HepG2 (cell line): ENCODE results near the gene KIF15. TPM values are rescaled to one million over a fixed set of nuclear protein-coding genes. Genes with fewer than 3 reads are reported as not detected.

Source experiments
- AKNA ChIP-seq: sonication (generic); formaldehyde crosslinking; IDR thresholded peaks from 2 replicates; pipeline ENCODE4 v1.4.0; 2020; ENCODE audit warnings: missing genetic modification reagents, borderline replicate concordance
- ATF7 ChIP-seq, 2 experiments: fragments of 450-650 bp in 1 of 2; sonication (generic) in 1 of 2; formaldehyde crosslinking in 1 of 2; IDR thresholded peaks; 2 replicates each; pipeline versions ENCODE4 v1.4.0 to v1.6.1; 2016 to 2020; ENCODE audit warnings: antibody characterized with exemption in 1 of 2, mild to moderate bottlenecking in 1 of 2, missing genetic modification reagents in 1 of 2
- GTF3A ChIP-seq: sonication (generic); formaldehyde crosslinking; conservative IDR thresholded peaks from 2 replicates; pipeline ENCODE4 v1.4.0; 2020; ENCODE audit warnings: mild to moderate bottlenecking, missing genetic modification reagents
- IRF1 ChIP-seq: sonication (generic); formaldehyde crosslinking; IDR thresholded peaks from 2 replicates; pipeline ENCODE4 v1.4.0; 2020; ENCODE audit warnings: low read depth, mild to moderate bottlenecking, missing genetic modification reagents
- IRF9 ChIP-seq: sonication (generic); formaldehyde crosslinking; IDR thresholded peaks from 2 replicates; pipeline ENCODE4 v1.8.0; 2022; ENCODE audit warnings: missing genetic modification reagents, mild to moderate bottlenecking, borderline replicate concordance
- KAT2B ChIP-seq: fragments of 150-350 bp; IDR thresholded peaks from 2 replicates; pipeline ENCODE4 v1.6.1; 2014; ENCODE audit warnings: low read depth, low read length, borderline replicate concordance
- KDM2A ChIP-seq: sonication (generic); formaldehyde crosslinking; IDR thresholded peaks from 2 replicates; pipeline ENCODE4 v1.4.0; 2020; ENCODE audit warnings: low read depth, missing genetic modification reagents, borderline replicate concordance
- MYC ChIP-seq: sonication (generic); formaldehyde crosslinking; IDR thresholded peaks from 2 replicates; pipeline ENCODE4 v1.9.0; 2021; ENCODE audit warnings: missing genetic modification reagents, borderline replicate concordance
- NONO ChIP-seq, 2 experiments: fragments of 450-650 bp in 1 of 2; sonication (generic) in 1 of 2; formaldehyde crosslinking in 1 of 2; IDR thresholded peaks in 1 of 2; conservative IDR thresholded peaks in 1 of 2; 2 replicates each; pipeline versions ENCODE4 v1.6.1 to v1.8.0; 2017 to 2022; ENCODE audit warnings: mild to moderate bottlenecking in 1 of 2, missing genetic modification reagents in 1 of 2, moderate library complexity in 1 of 2
- PAXIP1 ChIP-seq: sonication (generic); formaldehyde crosslinking; conservative IDR thresholded peaks from 2 replicates; pipeline ENCODE4 v1.4.0; 2020; ENCODE audit warnings: mild to moderate bottlenecking, missing genetic modification reagents, moderate library complexity
- SIN3A ChIP-seq: IDR thresholded peaks from 2 replicates; pipeline ENCODE4 v1.6.1; 2011; ENCODE audit warnings: low read depth, mild to moderate bottlenecking, control low read depth, low read length, borderline replicate concordance
- ZBTB3 ChIP-seq: sonication (generic); formaldehyde crosslinking; IDR thresholded peaks from 2 replicates; pipeline ENCODE4 v1.4.0; 2020; ENCODE audit warnings: low read depth, mild to moderate bottlenecking, moderate library complexity, missing genetic modification reagents, borderline replicate concordance
- ZNF335 ChIP-seq: sonication (generic); formaldehyde crosslinking; IDR thresholded peaks from 2 replicates; pipeline ENCODE4 v1.4.0; 2020; ENCODE audit warnings: missing genetic modification reagents
- ZNF629 ChIP-seq: sonication (generic); formaldehyde crosslinking; conservative IDR thresholded peaks from 2 replicates; pipeline ENCODE4 v1.5.0; 2020; ENCODE audit warnings: missing genetic modification reagents
- ZNF670 ChIP-seq: sonication (generic); formaldehyde crosslinking; IDR thresholded peaks from 2 replicates; pipeline ENCODE4 v1.8.0; 2022; ENCODE audit warnings: mild to moderate bottlenecking, missing genetic modification reagents, borderline replicate concordance
- ZSCAN25 ChIP-seq: sonication (generic); formaldehyde crosslinking; IDR thresholded peaks from 2 replicates; pipeline ENCODE4 v1.8.0; 2022; ENCODE audit warnings: mild to moderate bottlenecking, missing genetic modification reagents
- polyA plus RNA-seq, 8 experiments: library from polyadenylated mRNA; depleted of rRNA in 3 of 8; stranded (reverse) in 7 of 8; unstranded in 1 of 8; fragments of >200 nt; fragmentation: Illumina TruSeq in 4 of 8; extraction: Trizol in 4 of 8; gene quantifications; 2 replicates each; pipeline versions ENCODE4 v1.2.1 to v1.2.3, GENCODE V29; 2011 to 2016; ENCODE audit warnings: low read depth in 4 of 8, missing spikeins in 1 of 8, mixed read lengths in 1 of 8; ENCODE audit not compliant: insufficient read depth in 1 of 8
- total RNA-seq, 5 experiments: library from RNA; depleted of rRNA; stranded (reverse); fragments of >200 nt; fragmentation: Illumina TruSeq; extraction: Trizol; gene quantifications; 2 replicates each; pipeline ENCODE4 v1.2.3, GENCODE V29; 2016; ENCODE audit warnings: low read depth in 1 of 5

The KIF15 gene
- total and polyA plus RNA-seq, 2 of the 13 experiments (the other 11 are each of a cell fraction or from before 2014, with no cell fraction given) = 4.8 to 33.8 TPM

- TF ChIP-seq ZNF670 = no peak; the same call in 1 of the 2 replicates
- peak; percentile 90 for TF ChIP-seq MYC (CRISPR knock-in tag)
- no peak for TF ChIP-seq AKNA (CRISPR knock-in tag)
- peak; percentile 96 for TF ChIP-seq KDM2A (CRISPR knock-in tag)
- peak; percentile 28; the same call in 1 of the 2 replicates for TF ChIP-seq PAXIP1 (CRISPR knock-in tag)
- peak; percentile 34; the same call in 1 of the 2 replicates for TF ChIP-seq ATF7 (IDR thresholded peaks at IDR 0.05)
- peak; percentile 84; the same call in 1 of the 2 replicates for TF ChIP-seq ATF7 (CRISPR knock-in tag; IDR thresholded peaks at IDR 0.05)
- peak; percentile 46; the same call in 1 of the 2 replicates for TF ChIP-seq IRF9 (CRISPR knock-in tag)
- TF ChIP-seq GTF3A (CRISPR knock-in tag) = no peak
- TF ChIP-seq IRF1 (CRISPR knock-in tag) = 0 out of 2 replicates have a peak, but pooled peaks have one; percentile 19
- TF ChIP-seq ZNF335 (CRISPR knock-in tag) = peak; percentile 53
- TF ChIP-seq ZBTB3 = no peak
- 0 out of 2 replicates have a peak, but pooled peaks have one; percentile 49 for TF ChIP-seq SIN3A
- TF ChIP-seq ZSCAN25 (CRISPR knock-in tag) = peak; percentile 62; the same call in 1 of the 2 replicates
- no peak for TF ChIP-seq ZNF629 (CRISPR knock-in tag)
- TF ChIP-seq NONO (IDR thresholded peaks at IDR 0.05) = no peak
- TF ChIP-seq NONO (CRISPR knock-in tag; conservative IDR thresholded peaks at IDR 0.05) = peak; percentile 85
- no peak for TF ChIP-seq KAT2B
Observed at GRCh38 chr3:44729384-44729910, 32.1 kb upstream of the KIF15 start, which contains the start of gene ZNF501 (continued).
